ENCODE results near the gene DIP2B. TPM values are rescaled to one million over a fixed set of nuclear protein-coding genes. Genes with fewer than 3 reads are reported as not detected.

DIP2B gene
- total RNA-seq, 4 donors from 2014 or later, result 31.1 to 57.2 (median 46.5) TPM

DNA sequence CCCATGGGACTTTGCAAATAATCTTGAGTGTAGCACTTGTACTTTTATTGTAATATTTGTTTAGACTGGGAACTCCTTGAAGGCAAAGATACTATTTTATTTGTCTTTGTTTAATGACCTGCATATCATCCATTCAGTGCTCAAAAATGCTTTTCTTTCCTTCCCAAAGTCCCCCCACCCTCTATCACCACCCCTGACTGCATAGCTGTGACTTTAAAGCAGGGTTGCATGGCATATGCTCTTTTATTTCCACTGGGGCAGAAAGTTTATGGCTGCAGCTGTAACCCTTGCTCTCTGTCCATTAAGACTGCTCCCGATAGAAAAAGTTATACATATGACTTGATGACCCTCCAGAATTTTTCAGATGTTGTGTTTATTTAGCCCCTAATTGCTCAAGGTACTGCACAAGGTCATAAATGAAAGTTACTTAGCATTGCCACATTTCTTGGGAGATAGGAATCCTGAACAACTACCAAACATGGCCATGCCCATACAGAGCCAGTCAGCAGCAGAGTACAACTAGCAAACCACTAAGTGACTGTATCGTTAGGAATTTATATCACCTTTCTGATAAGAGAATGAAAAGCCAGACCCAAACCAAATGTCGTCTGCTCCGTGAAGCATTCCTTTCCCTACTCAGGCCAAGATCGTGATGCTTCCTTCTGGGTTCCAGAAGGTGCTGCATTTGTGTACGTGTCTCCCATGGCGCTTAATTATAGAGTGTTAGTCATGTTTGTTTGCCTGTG, 114.3 kb downstream of the DIP2B start:
- intact Hi-C loops (cut with DNase I), result no loop called here
- no peak overlapping the region for H3K4me3 ChIP-seq
- peaks cover 39 to 93% (median 52%) of the 10 kb centered on the region in 3 donors for H3K4me1 ChIP-seq
- H3K36me3 ChIP-seq, result no peaks in the 10 kb centered on the region
- H3K27ac ChIP-seq, result peak overlapping the region; percentile 29 to 76 (median 74)
- no peaks in the 10 kb centered on the region for H3K9me3 ChIP-seq
- no peak for DNase-seq
- H3K27me3 ChIP-seq, result no peaks in the 10 kb centered on the region
- 44 to 69% methylated on average over 7 of the region's 7 CpGs for WGBS, 2 donors
- TF ChIP-seq POLR2A (IDR thresholded peaks at IDR 0.05), result no peak
- TF ChIP-seq, protein P1, sequence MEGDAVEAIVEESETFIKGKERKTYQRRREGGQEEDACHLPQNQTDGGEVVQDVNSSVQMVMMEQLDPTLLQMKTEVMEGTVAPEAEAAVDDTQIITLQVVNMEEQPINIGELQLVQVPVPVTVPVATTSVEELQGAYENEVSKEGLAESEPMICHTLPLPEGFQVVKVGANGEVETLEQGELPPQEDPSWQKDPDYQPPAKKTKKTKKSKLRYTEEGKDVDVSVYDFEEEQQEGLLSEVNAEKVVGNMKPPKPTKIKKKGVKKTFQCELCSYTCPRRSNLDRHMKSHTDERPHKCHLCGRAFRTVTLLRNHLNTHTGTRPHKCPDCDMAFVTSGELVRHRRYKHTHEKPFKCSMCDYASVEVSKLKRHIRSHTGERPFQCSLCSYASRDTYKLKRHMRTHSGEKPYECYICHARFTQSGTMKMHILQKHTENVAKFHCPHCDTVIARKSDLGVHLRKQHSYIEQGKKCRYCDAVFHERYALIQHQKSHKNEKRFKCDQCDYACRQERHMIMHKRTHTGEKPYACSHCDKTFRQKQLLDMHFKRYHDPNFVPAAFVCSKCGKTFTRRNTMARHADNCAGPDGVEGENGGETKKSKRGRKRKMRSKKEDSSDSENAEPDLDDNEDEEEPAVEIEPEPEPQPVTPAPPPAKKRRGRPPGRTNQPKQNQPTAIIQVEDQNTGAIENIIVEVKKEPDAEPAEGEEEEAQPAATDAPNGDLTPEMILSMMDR (IDR thresholded peaks at IDR 0.05), result no peak

DNA sequence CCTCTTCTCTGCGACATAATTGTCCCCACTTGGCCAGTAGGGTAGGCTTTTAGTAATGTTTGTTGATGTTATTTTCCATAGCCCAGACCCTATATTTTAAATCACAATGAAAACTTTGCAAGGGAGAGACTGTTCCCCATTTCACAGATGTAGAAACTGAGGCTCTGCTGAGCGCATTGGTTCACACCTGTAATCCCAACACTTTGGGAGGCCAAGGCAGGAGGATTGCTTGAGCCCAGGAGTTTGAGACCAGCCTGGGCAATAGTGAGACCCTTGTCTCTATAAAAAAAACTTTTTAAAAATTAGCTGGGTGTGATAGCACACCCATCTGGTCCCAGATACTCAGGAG, 114.8 kb downstream of the DIP2B start:
- H3K9me3 ChIP-seq, result no peaks in the 10 kb centered on the region
- H3K4me1 ChIP-seq, result peaks cover 38 to 93% (median 46%) of the 10 kb centered on the region in 3 donors
- no peak overlapping the region for H3K4me3 ChIP-seq
- DNase-seq, result no peak
- H3K27me3 ChIP-seq, result no peaks in the 10 kb centered on the region
- intact Hi-C loops (cut with DNase I), result no loop called here
- H3K27ac ChIP-seq, result peak overlapping the region; percentile 37 to 76 (median 74)
- TF ChIP-seq POLR2A (IDR thresholded peaks at IDR 0.05), result no peak
- TF ChIP-seq, protein P1 (IDR thresholded peaks at IDR 0.05), result no peak
- no peaks in the 10 kb centered on the region for H3K36me3 ChIP-seq
- WGBS, 2 donors, result 58 to 100% methylated on average over 1 to 2 of the region's 2 CpGs

DNA sequence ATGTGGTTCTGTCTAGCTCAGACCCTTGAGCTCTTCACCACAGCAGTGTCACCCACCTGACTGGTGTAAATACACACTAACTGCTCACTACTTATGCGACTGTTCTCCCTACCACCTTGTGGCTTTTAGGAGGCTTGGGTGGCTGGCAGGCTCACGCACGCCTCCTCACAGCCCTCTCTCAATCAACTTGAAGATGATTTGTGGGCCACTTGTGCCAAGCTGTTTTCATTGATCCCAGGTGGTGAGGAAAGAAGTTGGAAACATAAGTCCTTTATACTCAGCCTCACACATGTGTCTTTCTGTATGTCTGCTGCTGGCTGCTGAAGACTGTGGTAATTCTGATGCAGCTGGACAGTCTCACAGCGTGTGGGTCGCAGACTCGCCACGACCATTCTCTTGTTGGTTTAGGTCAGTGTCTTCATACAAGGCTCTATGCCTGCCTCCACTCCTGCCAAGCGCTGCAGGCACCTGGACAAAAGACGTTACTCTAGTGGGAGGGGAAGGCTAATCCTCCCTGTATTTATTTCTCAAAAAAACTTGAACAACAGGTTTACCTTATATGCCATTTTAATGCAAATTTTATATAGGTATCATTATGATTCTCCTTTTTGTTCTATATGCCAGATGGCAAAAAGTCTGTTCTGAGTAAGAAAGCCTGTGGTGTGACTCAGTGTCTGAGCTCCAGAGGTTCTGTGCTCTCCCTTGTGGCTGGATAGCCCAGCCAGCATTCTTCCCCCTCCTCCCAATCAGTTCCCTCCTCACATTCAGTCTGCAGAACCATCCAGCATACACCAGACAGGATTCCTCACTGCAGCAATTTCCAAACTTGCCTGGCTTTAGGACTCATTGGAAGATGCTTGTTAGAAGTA, 115.6 kb downstream of the DIP2B start:
- no peak overlapping the region for H3K4me3 ChIP-seq
- intact Hi-C loops (cut with DNase I), result no loop called here
- DNase-seq, result no peak
- no peaks in the 10 kb centered on the region for H3K36me3 ChIP-seq
- H3K27ac ChIP-seq, result peak overlapping the region; percentile 37 to 76 (median 74)
- peaks cover 31 to 93% (median 41%) of the 10 kb centered on the region in 3 donors for H3K4me1 ChIP-seq
- no peaks in the 10 kb centered on the region for H3K27me3 ChIP-seq
- TF ChIP-seq, protein P1 (IDR thresholded peaks at IDR 0.05), result no peak
- TF ChIP-seq POLR2A (IDR thresholded peaks at IDR 0.05), result no peak
- H3K9me3 ChIP-seq, result no peaks in the 10 kb centered on the region
- 38 to 46% methylated on average over 9 of the region's 9 CpGs for WGBS, 2 donors

DNA sequence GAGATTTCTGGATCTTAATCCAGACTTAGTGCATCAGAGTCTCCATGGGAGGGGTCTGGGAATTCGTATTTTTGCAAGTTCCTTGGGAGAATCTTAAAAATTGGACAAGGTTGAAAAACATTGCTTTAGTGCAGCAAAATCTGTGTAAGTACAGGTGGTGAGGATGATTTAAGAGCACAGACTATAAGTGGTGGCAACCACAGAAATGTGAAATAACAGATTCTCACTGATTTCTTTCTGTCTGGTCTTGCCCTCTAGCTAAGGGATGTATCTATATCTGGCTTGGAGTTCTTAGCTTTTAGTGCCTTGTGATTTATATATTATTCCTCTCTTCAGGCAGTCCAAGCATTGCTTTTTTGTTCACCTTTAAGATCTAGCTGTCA, 116.2 kb downstream of the DIP2B start:
- Histone ChIP-seq H3K4me3 (no peak overlapping the region), H3K36me3 (peaks cover 0 to 4% (median 0%) of the 10 kb centered on the region in 3 donors), H3K27ac (peak overlapping the region; percentile 37 to 76 (median 74)), H3K4me1 (peaks cover 26 to 93% (median 40%) of the 10 kb centered on the region in 3 donors), H3K9me3 (no peaks in the 10 kb centered on the region), H3K27me3 (no peaks in the 10 kb centered on the region)
- 11 to 70% methylated on average over 1 of the region's 1 CpG for WGBS, 2 donors
- intact Hi-C loops (cut with DNase I), result no loop called here
- no peak for TF ChIP-seq POLR2A (IDR thresholded peaks at IDR 0.05)
- DNase-seq, result no peak

DNA sequence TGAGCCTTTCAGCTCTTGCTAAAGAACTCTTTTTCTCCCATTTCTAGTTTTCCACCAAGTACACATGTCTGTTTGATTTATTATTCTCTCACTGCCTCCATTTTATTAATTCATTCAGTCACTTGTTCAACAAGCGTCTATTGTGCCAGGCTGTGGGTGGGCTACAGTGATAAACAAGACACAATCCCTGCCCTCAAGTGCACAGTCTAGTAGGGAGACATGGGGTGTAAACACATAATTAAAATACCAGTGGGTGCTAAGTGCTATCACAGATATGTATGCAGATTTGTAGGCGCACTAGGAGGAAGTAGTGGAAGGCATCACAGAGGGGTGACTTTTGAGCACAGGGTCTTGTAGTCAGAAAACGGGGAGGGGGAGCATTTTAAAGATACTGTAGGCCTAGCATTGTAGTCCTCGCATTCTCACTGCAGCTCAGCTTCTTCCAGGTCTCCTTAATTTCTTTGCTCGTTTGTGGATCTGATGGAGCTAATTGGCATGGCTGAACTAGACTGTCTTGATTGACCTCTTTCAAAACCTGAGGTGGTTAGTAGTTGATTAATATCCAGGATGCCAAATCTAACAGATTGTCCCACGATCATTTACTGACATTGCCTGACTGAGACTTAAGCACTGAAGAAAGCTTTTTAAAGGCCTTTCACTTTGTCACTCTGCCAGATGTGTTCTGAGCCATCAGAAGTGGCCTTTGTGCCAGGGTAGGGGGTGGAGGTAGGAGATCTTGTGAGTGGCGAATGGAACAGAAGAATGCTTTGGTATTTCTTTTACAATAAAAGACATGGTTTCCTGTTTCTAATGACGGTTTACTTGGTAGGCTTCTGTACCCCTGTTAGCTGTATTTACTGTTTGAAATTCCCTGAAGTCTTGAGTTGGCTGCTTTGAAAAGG, 116.9 kb downstream of the DIP2B start:
- H3K9me3 ChIP-seq, result no peaks in the 10 kb centered on the region
- H3K4me3 ChIP-seq, result no peak overlapping the region
- DNase-seq, result no peak
- H3K27me3 ChIP-seq, result no peaks in the 10 kb centered on the region
- peak overlapping the region; percentile 10 to 76 (median 74) for H3K27ac ChIP-seq
- 38 to 41% methylated on average over 8 of the region's 8 CpGs for WGBS, 2 donors
- peaks cover 0 to 11% (median 3%) of the 10 kb centered on the region in 3 donors for H3K36me3 ChIP-seq
- H3K4me1 ChIP-seq, result peaks cover 22 to 90% (median 35%) of the 10 kb centered on the region in 3 donors
- intact Hi-C loops (cut with DNase I), result no loop called here
- TF ChIP-seq, protein P1 (IDR thresholded peaks at IDR 0.05), result no peak
- no peak for TF ChIP-seq POLR2A (IDR thresholded peaks at IDR 0.05)
